Cardiac ventricle fibroblast (primary cell): ENCODE measurements around the gene DHRS9. TPM values are rescaled to one million over a fixed set of nuclear protein-coding genes. Genes with fewer than 3 reads are reported as not detected.

Experiments
- total RNA-seq: library from RNA; depleted of rRNA; stranded (reverse); fragments of >200 nt; gene quantifications from 2 replicates; pipeline ENCODE4 v1.2.3, GENCODE V29; 2015

The DHRS9 gene
- total RNA-seq: 0.34 and 0.69 TPM in 2 replicates

GRCh38 chr2:169069341-169069740 lies at the start of gene DHRS9:
TSS of gene DHRS9 (plus strand) at chr2:169069563. CDS start at chr2:169081582, 12,019 bp downstream.

GRCh38 chr2:169031202-169031601 lies 38.2 kb upstream of the DHRS9 start, which contains the start of gene ABCB11:
TSS of gene ABCB11 (minus strand) at chr2:169031324. CDS start at chr2:169018125, 13,199 bp downstream.

Other genes starting within 250 kb of the DHRS9 start
- 0.44 TPM in 1 of 2 replicates, not detected in the other for gene SPC25, start 179.1 kb upstream of the DHRS9 start, total RNA-seq
- not detected in 2 replicates for gene G6PC2, start 168.3 kb upstream of the DHRS9 start, total RNA-seq
- gene ABCB11, start 38.2 kb upstream of the DHRS9 start, total RNA-seq: 0.37 and 0.39 TPM in 2 replicates